ENCODE measurements around the gene MCU.

- TF ChIP-seq, protein P1, sequence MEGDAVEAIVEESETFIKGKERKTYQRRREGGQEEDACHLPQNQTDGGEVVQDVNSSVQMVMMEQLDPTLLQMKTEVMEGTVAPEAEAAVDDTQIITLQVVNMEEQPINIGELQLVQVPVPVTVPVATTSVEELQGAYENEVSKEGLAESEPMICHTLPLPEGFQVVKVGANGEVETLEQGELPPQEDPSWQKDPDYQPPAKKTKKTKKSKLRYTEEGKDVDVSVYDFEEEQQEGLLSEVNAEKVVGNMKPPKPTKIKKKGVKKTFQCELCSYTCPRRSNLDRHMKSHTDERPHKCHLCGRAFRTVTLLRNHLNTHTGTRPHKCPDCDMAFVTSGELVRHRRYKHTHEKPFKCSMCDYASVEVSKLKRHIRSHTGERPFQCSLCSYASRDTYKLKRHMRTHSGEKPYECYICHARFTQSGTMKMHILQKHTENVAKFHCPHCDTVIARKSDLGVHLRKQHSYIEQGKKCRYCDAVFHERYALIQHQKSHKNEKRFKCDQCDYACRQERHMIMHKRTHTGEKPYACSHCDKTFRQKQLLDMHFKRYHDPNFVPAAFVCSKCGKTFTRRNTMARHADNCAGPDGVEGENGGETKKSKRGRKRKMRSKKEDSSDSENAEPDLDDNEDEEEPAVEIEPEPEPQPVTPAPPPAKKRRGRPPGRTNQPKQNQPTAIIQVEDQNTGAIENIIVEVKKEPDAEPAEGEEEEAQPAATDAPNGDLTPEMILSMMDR (IDR thresholded peaks at IDR 0.05) = no peak
- TF ChIP-seq POLR2A (IDR thresholded peaks at IDR 0.05) = no peak
These were observed 2.3 kb upstream of the MCU start for GRCh38 chr10:72689660-72690059.
